CD4-positive, alpha-beta memory T cell (primary cell): ENCODE measurements around the gene CPLX1. TPM values are rescaled to one million over a fixed set of nuclear protein-coding genes. Genes with fewer than 3 reads are reported as not detected.

Source experiments
- CTCF ChIA-PET: fragments of 350-600 bp; sonication (Branson Sonifier 250); formaldehyde crosslinking; loops from one replicate; lab custom pipeline; 2021; ENCODE audit warnings: inconsistent platforms; ENCODE audit not compliant: partially characterized antibody; lab: Charles Lee
- POLR2A ChIA-PET: fragments of 350-600 bp; sonication (Branson Sonifier 250); formaldehyde crosslinking; loops from one replicate; lab custom pipeline; 2021; ENCODE audit not compliant: partially characterized antibody; lab: Charles Lee
- DNase-seq, 5 donors: peaks; one replicate each; pipeline versions ENCODE4 v3.0.0 to v3.0.0-alpha.2; 2020 to 2022; ENCODE audit warnings: mixed read lengths in 1 of 5
- H3K27ac ChIP-seq: one replicate; pipeline ENCODE4 v1.7.0; 2013; ENCODE audit warnings: low read depth, low read length
- H3K27me3 ChIP-seq: 2 replicates; pipeline ENCODE4 v1.7.0; 2013; ENCODE audit warnings: mild to moderate bottlenecking, low read length, moderate library complexity; ENCODE audit not compliant: insufficient read depth
- H3K36me3 ChIP-seq: 2 replicates; pipeline ENCODE4 v1.7.0; 2013; ENCODE audit warnings: mild to moderate bottlenecking, low read length, moderate library complexity; ENCODE audit not compliant: insufficient read depth
- H3K4me1 ChIP-seq: 2 replicates; pipeline ENCODE4 v1.7.0; 2013; ENCODE audit warnings: mild to moderate bottlenecking, low read length, moderate library complexity; ENCODE audit not compliant: insufficient read depth
- H3K4me3 ChIP-seq, 2 donors: one replicate each; pipeline ENCODE4 v1.7.0; 2013; ENCODE audit warnings: low read length in 2 of 2, mild to moderate bottlenecking in 1 of 2
- H3K9me3 ChIP-seq, 2 donors: one replicate each; pipeline ENCODE4 v1.7.0; 2013; ENCODE audit warnings: low read length in 2 of 2, control low read depth in 1 of 2; ENCODE audit not compliant: control insufficient read depth in 1 of 2
- H3K27ac Mint-ChIP-seq, 7 donors: one replicate each; pipeline ENCODE4 v1.8.0; 2020 to 2021; ENCODE audit warnings: mixed read lengths in 7 of 7, mild to moderate bottlenecking in 6 of 7, inconsistent platforms in 3 of 7, moderate library complexity in 3 of 7
- H3K27me3 Mint-ChIP-seq, 2 donors: one replicate each; pipeline ENCODE4 v1.8.0; 2020 to 2021; ENCODE audit warnings: mixed read lengths in 2 of 2
- H3K36me3 Mint-ChIP-seq, 2 donors: one replicate each; pipeline ENCODE4 v1.8.0; 2020 to 2021; ENCODE audit warnings: mixed read lengths in 2 of 2, inconsistent platforms in 1 of 2, mild to moderate bottlenecking in 1 of 2
- H3K4me1 Mint-ChIP-seq, 4 donors: one replicate each; pipeline ENCODE4 v1.8.0; 2020 to 2021; ENCODE audit warnings: mixed read lengths in 4 of 4, mild to moderate bottlenecking in 1 of 4
- H3K4me3 Mint-ChIP-seq, 8 donors: one replicate each; pipeline ENCODE4 v1.8.0; 2020 to 2021; ENCODE audit warnings: mixed read lengths in 8 of 8, mild to moderate bottlenecking in 7 of 8, moderate library complexity in 6 of 8, inconsistent platforms in 3 of 8
- H3K9me3 Mint-ChIP-seq, 8 donors: one replicate each; pipeline ENCODE4 v1.8.0; 2020 to 2021; ENCODE audit warnings: mixed read lengths in 8 of 8, mild to moderate bottlenecking in 5 of 8, inconsistent platforms in 3 of 8, moderate library complexity in 1 of 8
- intact Hi-C: fragments of 100-400 bp; cut with micrococcal nuclease; formaldehyde crosslinking; loops from one replicate; pipeline ENCODE4 v1.15.1; 2023
- polyA plus RNA-seq, 2 donors: library from polyadenylated mRNA; unstranded; fragments of 300-500 nt; fragmentation: Illumina TruSeq; gene quantifications; one replicate each; pipeline ENCODE4 v1.2.3, GENCODE V29; 2021
- total RNA-seq, 2 experiments: library from RNA; stranded (reverse); gene quantifications; one replicate each; pipeline ENCODE4 v1.2.3, GENCODE V29; 2021

CPLX1 gene
- total and polyA plus RNA-seq, 4 experiments from 2014 or later: 0.26 to 1.5 (median 0.64) TPM; not detected in 1

GRCh38 chr4:854356-854755 is 28.4 kb upstream of the CPLX1 start:
- H3K4me3 Mint-ChIP-seq: peak overlapping the region in 1 of 8 donors; percentile 45
- intact Hi-C loops: no loop called here
- H3K9me3 Mint-ChIP-seq: peaks cover 0 to 12% (median 7%) of the 10 kb centered on the region in 8 donors
- peaks cover 38 to 45% of the 10 kb centered on the region in 2 donors for H3K36me3 Mint-ChIP-seq
- peaks cover 6 to 13% (median 8%) of the 10 kb centered on the region in 4 donors for H3K4me1 Mint-ChIP-seq
- H3K27ac ChIP-seq: no peak overlapping the region
- no peaks in the 10 kb centered on the region for H3K27me3 ChIP-seq
- no peak for DNase-seq
- no peaks in the 10 kb centered on the region for H3K4me1 ChIP-seq
- CTCF ChIA-PET: no interaction called here
- POLR2A ChIA-PET: no interaction called here
- no peak overlapping the region for H3K27ac Mint-ChIP-seq
- H3K4me3 ChIP-seq: no peak overlapping the region
- H3K36me3 ChIP-seq: peaks cover 25% of the 10 kb centered on the region
- no peaks in the 10 kb centered on the region for H3K27me3 Mint-ChIP-seq
- H3K9me3 ChIP-seq: no peaks in the 10 kb centered on the region

- H3K27ac ChIP-seq: no peak overlapping the region
- H3K4me1 Mint-ChIP-seq: peaks cover 6 to 13% (median 8%) of the 10 kb centered on the region in 4 donors
- POLR2A ChIA-PET: no interaction called here
- H3K27ac Mint-ChIP-seq: no peak overlapping the region
- no peaks in the 10 kb centered on the region for H3K9me3 ChIP-seq
- DNase-seq: no peak
- H3K36me3 ChIP-seq: peaks cover 16% of the 10 kb centered on the region
- H3K4me3 ChIP-seq: no peak overlapping the region
- no peaks in the 10 kb centered on the region for H3K27me3 ChIP-seq
- intact Hi-C loops: no loop called here
- H3K4me3 Mint-ChIP-seq: no peak overlapping the region
- no peaks in the 10 kb centered on the region for H3K4me1 ChIP-seq
- CTCF ChIA-PET: no interaction called here
- peaks cover 34 to 44% of the 10 kb centered on the region in 2 donors for H3K36me3 Mint-ChIP-seq
- H3K27me3 Mint-ChIP-seq: no peaks in the 10 kb centered on the region
- H3K9me3 Mint-ChIP-seq: peaks cover 0 to 12% (median 7%) of the 10 kb centered on the region in 8 donors
Observed at GRCh38 chr4:853416-853781, 27.5 kb upstream of the CPLX1 start.

DNA sequence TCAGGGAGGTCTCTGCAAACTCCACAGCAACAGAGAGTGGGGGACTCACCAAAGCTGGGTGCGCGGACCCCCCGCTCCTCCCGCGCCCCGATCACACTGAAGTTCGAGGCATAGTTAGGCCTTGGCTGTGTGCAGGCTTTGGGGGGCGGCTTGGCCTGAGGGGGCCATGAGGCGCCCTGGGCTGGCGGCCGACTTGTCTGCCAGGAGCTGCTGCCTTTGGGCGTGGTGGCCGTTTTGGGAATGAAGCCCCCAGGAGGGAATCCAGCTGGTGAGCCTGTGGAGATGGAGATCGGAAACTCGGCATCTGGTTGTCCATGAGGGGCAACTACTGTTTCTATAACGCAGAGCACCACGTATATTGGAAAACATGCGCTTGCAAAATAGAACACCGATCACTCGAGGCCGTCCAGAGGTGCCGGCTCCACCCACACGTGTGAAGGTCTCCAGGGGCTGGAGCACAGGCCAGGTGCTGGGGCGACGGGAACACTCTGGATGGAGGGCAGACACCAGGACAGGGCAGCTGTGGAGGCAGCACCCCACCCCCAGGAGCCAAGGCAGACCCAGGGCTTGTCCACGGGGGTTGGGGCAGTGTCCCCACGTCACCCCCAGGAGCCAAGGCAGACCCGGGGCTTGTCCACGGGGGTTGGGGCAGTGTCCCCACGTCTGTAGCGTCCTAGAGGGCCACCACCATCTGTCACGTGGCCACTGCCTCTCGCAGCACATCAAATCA is 25.9 kb upstream of the CPLX1 start:
- Mint-ChIP-seq H3K4me3 (no peak overlapping the region), H3K27me3 (no peaks in the 10 kb centered on the region), H3K9me3 (peaks cover 0 to 10% (median 6%) of the 10 kb centered on the region in 8 donors), H3K27ac (no peak overlapping the region), H3K4me1 (peaks cover 2 to 10% (median 7%) of the 10 kb centered on the region in 4 donors), H3K36me3 (peaks cover 26 to 29% of the 10 kb centered on the region in 2 donors)
- ChIA-PET CTCF (no interaction called here), POLR2A (no interaction called here)
- H3K36me3 ChIP-seq: peaks cover 6% of the 10 kb centered on the region
- intact Hi-C loops: no loop called here
- no peaks in the 10 kb centered on the region for H3K9me3 ChIP-seq
- H3K4me3 ChIP-seq: no peak overlapping the region
- H3K4me1 ChIP-seq: no peaks in the 10 kb centered on the region
- H3K27me3 ChIP-seq: no peaks in the 10 kb centered on the region
- H3K27ac ChIP-seq: no peak overlapping the region
- DNase-seq: peak in 1 of 5 donors; percentile 12

DNA sequence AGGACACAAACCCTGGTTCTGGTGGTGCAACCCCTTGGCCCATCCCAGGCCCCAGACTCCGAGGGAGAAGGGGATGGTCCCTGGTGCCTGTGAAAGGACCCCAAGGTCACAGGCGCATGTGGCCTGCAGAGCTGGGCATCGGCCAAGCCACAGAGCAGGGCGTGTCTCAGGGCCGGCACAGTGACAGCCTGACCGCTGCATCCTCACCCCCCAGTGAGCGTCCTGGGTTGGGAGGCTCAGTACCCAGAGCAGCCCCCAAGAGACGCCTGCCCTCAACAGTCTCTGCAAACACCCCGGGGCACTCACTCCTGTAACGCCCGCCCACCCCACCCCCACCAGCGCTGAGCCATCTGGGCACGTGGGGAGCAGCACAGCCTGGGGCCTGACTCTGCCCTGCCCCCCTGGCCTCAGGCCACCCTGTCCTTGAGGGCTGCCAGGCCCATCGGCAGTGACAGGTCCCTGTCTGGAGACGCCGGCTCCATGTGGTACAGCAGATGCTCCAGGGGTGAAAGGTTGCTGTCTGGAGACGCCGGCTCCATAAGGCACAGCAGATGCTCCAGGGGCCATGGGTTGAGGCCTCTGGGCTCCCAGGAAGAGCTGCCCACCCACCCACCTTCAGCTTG is 24.5 kb upstream of the CPLX1 start:
- ChIA-PET CTCF (no interaction called here), POLR2A (no interaction called here)
- Histone ChIP-seq H3K36me3 (peaks cover 6% of the 10 kb centered on the region), H3K4me3 (no peak overlapping the region), H3K27ac (no peak overlapping the region), H3K9me3 (no peaks in the 10 kb centered on the region), H3K4me1 (no peaks in the 10 kb centered on the region), H3K27me3 (no peaks in the 10 kb centered on the region)
- H3K27ac Mint-ChIP-seq: peak overlapping the region in 1 of 7 donors; percentile 15
- intact Hi-C loops: no loop called here
- H3K4me1 Mint-ChIP-seq: no peaks in the 10 kb centered on the region
- no peak overlapping the region for H3K4me3 Mint-ChIP-seq
- peak in 1 of 5 donors; percentile 1 for DNase-seq
- peaks cover 0 to 1% (median 0%) of the 10 kb centered on the region in 8 donors for H3K9me3 Mint-ChIP-seq
- peaks cover 20 to 21% of the 10 kb centered on the region in 2 donors for H3K36me3 Mint-ChIP-seq
- H3K27me3 Mint-ChIP-seq: no peaks in the 10 kb centered on the region

DNA sequence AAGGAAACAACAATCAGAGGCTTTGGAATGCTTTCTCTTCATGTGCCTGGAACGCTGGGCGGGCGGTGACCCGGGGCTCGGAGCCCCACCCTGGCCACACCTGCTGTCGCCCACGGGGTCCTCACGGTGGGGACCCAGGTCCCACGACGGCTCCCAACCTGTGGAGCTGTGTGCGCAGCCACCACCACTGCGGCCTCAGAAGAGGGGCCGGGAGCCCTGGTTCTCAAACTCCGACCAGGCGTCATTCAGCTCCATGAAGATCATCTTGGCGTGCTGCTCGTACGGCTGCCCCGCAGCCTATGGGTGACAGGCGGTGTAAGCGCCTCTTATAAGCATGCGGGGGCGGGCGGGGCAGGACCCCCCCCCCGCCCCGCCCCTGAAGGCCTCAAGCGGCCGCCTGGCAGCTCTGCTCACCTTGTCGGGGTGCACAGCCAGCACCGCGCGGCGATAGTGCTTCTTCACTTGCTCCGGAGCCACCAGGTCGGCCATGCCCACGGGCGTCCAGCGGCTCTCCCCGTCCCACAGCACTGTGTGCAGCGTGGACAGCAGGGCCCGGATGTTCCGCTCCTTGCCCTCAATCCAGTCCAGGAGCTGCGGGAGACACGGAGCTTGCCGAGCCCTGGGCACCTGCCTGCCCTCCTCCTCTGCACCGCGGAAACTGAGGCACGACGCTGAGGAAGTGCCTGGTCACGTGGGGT is 23.7 kb upstream of the CPLX1 start:
- no peak overlapping the region for H3K27ac Mint-ChIP-seq
- peaks cover 17 to 20% of the 10 kb centered on the region in 2 donors for H3K36me3 Mint-ChIP-seq
- H3K4me3 Mint-ChIP-seq: no peak overlapping the region
- Histone ChIP-seq H3K9me3 (no peaks in the 10 kb centered on the region), H3K4me1 (no peaks in the 10 kb centered on the region), H3K27ac (no peak overlapping the region), H3K27me3 (no peaks in the 10 kb centered on the region), H3K4me3 (no peak overlapping the region), H3K36me3 (peaks cover 6% of the 10 kb centered on the region)
- H3K4me1 Mint-ChIP-seq: no peaks in the 10 kb centered on the region
- no peaks in the 10 kb centered on the region for H3K27me3 Mint-ChIP-seq
- intact Hi-C loops: no loop called here
- CTCF ChIA-PET: no interaction called here
- DNase-seq: peak in 1 of 5 donors; percentile 21
- POLR2A ChIA-PET: no interaction called here
- H3K9me3 Mint-ChIP-seq: peaks cover 0 to 1% (median 0%) of the 10 kb centered on the region in 8 donors

DNA sequence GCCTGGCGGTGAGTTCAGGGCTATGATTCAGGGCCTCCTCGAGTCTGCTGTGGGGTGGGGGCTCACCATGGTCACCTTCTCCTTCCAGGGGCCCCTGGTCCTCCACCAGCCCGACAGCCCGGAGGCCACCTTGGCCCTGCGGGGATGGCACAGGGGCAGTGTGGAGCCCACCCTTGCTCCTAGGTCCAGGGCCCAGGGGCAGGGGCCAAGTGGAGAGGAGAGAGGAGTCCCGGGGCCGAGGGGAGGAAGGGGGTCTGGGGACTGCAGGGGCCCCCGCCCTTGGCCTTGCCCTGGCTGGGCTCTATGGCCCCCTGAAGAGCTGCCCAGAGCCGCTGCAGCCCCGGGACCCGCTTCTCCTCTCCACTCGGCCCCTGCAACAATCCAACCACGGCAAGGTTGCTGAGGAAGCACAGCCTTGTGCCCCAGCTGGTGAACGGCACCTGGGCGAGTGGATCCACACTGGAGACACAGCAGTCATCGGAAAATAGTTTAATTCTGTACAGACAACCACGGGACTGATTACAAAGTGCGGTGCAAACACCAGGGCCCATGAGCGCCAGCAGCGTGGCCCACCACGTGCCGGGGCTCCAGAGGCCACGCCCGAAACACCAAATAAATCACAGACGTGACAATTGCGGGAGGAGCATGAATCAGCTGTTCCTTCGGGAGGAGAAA is 23.0 kb upstream of the CPLX1 start:
- H3K27ac Mint-ChIP-seq: no peak overlapping the region
- peaks cover 13 to 19% of the 10 kb centered on the region in 2 donors for H3K36me3 Mint-ChIP-seq
- intact Hi-C loops: no loop called here
- Histone ChIP-seq H3K4me1 (no peaks in the 10 kb centered on the region), H3K4me3 (no peak overlapping the region), H3K9me3 (no peaks in the 10 kb centered on the region), H3K36me3 (peaks cover 6% of the 10 kb centered on the region), H3K27me3 (no peaks in the 10 kb centered on the region), H3K27ac (no peak overlapping the region)
- no peak overlapping the region for H3K4me3 Mint-ChIP-seq
- H3K9me3 Mint-ChIP-seq: peaks cover 0 to 1% (median 0%) of the 10 kb centered on the region in 8 donors
- peak in 1 of 5 donors; percentile 1 for DNase-seq
- POLR2A ChIA-PET: no interaction called here
- CTCF ChIA-PET: no interaction called here
- H3K27me3 Mint-ChIP-seq: no peaks in the 10 kb centered on the region
- H3K4me1 Mint-ChIP-seq: no peaks in the 10 kb centered on the region

- no peaks in the 10 kb centered on the region for H3K4me1 Mint-ChIP-seq
Observed at GRCh38 chr4:848307-848691, 22.4 kb upstream of the CPLX1 start.

More at GRCh38 chr4:848307-848691, 22.4 kb upstream of the CPLX1 start:
- POLR2A ChIA-PET: no interaction called here
- Histone ChIP-seq H3K9me3 (no peaks in the 10 kb centered on the region), H3K4me3 (no peak overlapping the region), H3K36me3 (peaks cover 6% of the 10 kb centered on the region), H3K27ac (no peak overlapping the region), H3K4me1 (no peaks in the 10 kb centered on the region), H3K27me3 (no peaks in the 10 kb centered on the region)
- H3K9me3 Mint-ChIP-seq: peaks cover 0 to 1% (median 0%) of the 10 kb centered on the region in 8 donors
- peaks cover 13 to 19% of the 10 kb centered on the region in 2 donors for H3K36me3 Mint-ChIP-seq
- H3K4me3 Mint-ChIP-seq: no peak overlapping the region
- intact Hi-C loops: no loop called here
- DNase-seq: peak in 1 of 5 donors; percentile 29
- CTCF ChIA-PET: no interaction called here
- no peaks in the 10 kb centered on the region for H3K27me3 Mint-ChIP-seq
- H3K27ac Mint-ChIP-seq: no peak overlapping the region
